CD14-positive monocyte (primary cell): Measurements from ENCODE around the gene ELANE. TPM values are rescaled to one million over a fixed set of nuclear protein-coding genes. Genes with fewer than 3 reads are reported as not detected.
A peak's percentile ranks its signal among the peaks of the same experiment; 100 is the strongest.

Source experiments
- DNase-seq, 3 donors: peaks; one replicate each; pipeline ENCODE4 v3.0.0-alpha.2; 2011 to 2022
- H2AFZ ChIP-seq: 2 replicates; pipeline ENCODE4 v1.6.0; 2012; ENCODE audit warnings: mild to moderate bottlenecking, low read depth, low read length, inconsistent platforms; ENCODE audit not compliant: insufficient read depth, poor library complexity, severe bottlenecking
- H3K27ac ChIP-seq, 2 donors: 1 replicate in 1 of 2; 2 replicates in 1 of 2; pipeline ENCODE4 v1.5.1; 2012 to 2013; ENCODE audit warnings: low read length in 2 of 2, control low read depth in 1 of 2, inconsistent platforms in 1 of 2, low read depth in 1 of 2, mild to moderate bottlenecking in 1 of 2
- H3K27me3 ChIP-seq, 2 donors: one replicate each; pipeline versions ENCODE4 v1.6.0 to v1.6.1; 2011 to 2013; ENCODE audit warnings: low read length in 2 of 2; ENCODE audit not compliant: control insufficient read depth in 2 of 2, insufficient read depth in 2 of 2
- H3K36me3 ChIP-seq, 2 donors: replicated peaks in 1 of 2; 1 replicate in 1 of 2; 2 replicates in 1 of 2; pipeline versions ENCODE4 v1.5.1 to v1.6.1; 2012 to 2013; ENCODE audit warnings: low read length in 2 of 2, control low read depth in 1 of 2, inconsistent platforms in 1 of 2, mild to moderate bottlenecking in 1 of 2; ENCODE audit not compliant: insufficient read depth in 2 of 2, control insufficient read depth in 1 of 2
- H3K4me1 ChIP-seq, 2 donors: 1 replicate in 1 of 2; 2 replicates in 1 of 2; pipeline versions ENCODE4 v1.5.1 to v1.6.1; 2012 to 2013; ENCODE audit warnings: low read length in 2 of 2, control low read depth in 1 of 2, inconsistent platforms in 1 of 2, mild to moderate bottlenecking in 1 of 2, moderate library complexity in 1 of 2; ENCODE audit not compliant: insufficient read depth in 2 of 2, control insufficient read depth in 1 of 2
- H3K4me2 ChIP-seq: replicated peaks from 2 replicates; pipeline ENCODE3; 2012; ENCODE audit warnings: low read length, moderate library complexity, mild to moderate bottlenecking; ENCODE audit not compliant: poor library complexity, severe bottlenecking; ENCODE audit errors: extremely low read depth
- H3K4me3 ChIP-seq, 3 experiments: fragments of 200-600 bp in 1 of 3; sonication (generic) in 1 of 3; replicated peaks in 1 of 3; 1 replicate in 2 of 3; 2 replicates in 1 of 3; pipeline ENCODE4 v1.5.1; 2011 to 2013; ENCODE audit warnings: low read length in 3 of 3, mild to moderate bottlenecking in 3 of 3, control low read depth in 2 of 3, low read depth in 2 of 3, inconsistent platforms in 1 of 3, moderate library complexity in 1 of 3
- H3K79me2 ChIP-seq: 2 replicates; pipeline ENCODE4 v1.6.0; 2012; ENCODE audit warnings: mild to moderate bottlenecking, control low read depth, inconsistent platforms, low read length, moderate library complexity; ENCODE audit not compliant: insufficient read depth
- H3K9ac ChIP-seq: 2 replicates; pipeline ENCODE4 v1.6.0; 2017; ENCODE audit warnings: low read length, mild to moderate bottlenecking; ENCODE audit not compliant: insufficient read depth, poor library complexity, severe bottlenecking
- H3K9me3 ChIP-seq, 2 donors: replicated peaks in 1 of 2; 1 replicate in 1 of 2; 2 replicates in 1 of 2; pipeline versions ENCODE4 v1.5.1 to v1.6.1; 2012 to 2013; ENCODE audit warnings: low read length in 2 of 2, control low read depth in 1 of 2; ENCODE audit not compliant: control insufficient read depth in 1 of 2, insufficient read depth in 1 of 2
- H4K20me1 ChIP-seq: 2 replicates; pipeline ENCODE4 v1.6.0; 2012; ENCODE audit warnings: mild to moderate bottlenecking, low read length, control low read depth, moderate library complexity; ENCODE audit not compliant: insufficient read depth
- H3K27ac Mint-ChIP-seq, 7 donors: one replicate each; pipeline ENCODE4 v1.8.0; 2020; ENCODE audit warnings: mild to moderate bottlenecking in 7 of 7, mixed read lengths in 7 of 7, moderate library complexity in 6 of 7, inconsistent platforms in 2 of 7
- H3K27me3 Mint-ChIP-seq, 3 donors: one replicate each; pipeline ENCODE4 v1.8.0; 2021 to 2022; ENCODE audit warnings: low read depth in 3 of 3, mild to moderate bottlenecking in 3 of 3, mixed read lengths in 3 of 3, moderate library complexity in 3 of 3, inconsistent platforms in 1 of 3
- H3K36me3 Mint-ChIP-seq, 2 donors: one replicate each; pipeline ENCODE4 v1.8.0; 2020; ENCODE audit warnings: mixed read lengths in 2 of 2, inconsistent platforms in 1 of 2, mild to moderate bottlenecking in 1 of 2
- H3K4me1 Mint-ChIP-seq: one replicate; pipeline ENCODE4 v1.8.0; 2020; ENCODE audit warnings: mild to moderate bottlenecking, mixed read lengths
- H3K4me3 Mint-ChIP-seq, 2 donors: one replicate each; pipeline ENCODE4 v1.8.0; 2020; ENCODE audit warnings: mild to moderate bottlenecking in 2 of 2, mixed read lengths in 2 of 2, moderate library complexity in 1 of 2
- H3K9me3 Mint-ChIP-seq, 7 donors: one replicate each; pipeline ENCODE4 v1.8.0; 2020 to 2022; ENCODE audit warnings: mixed read lengths in 7 of 7, mild to moderate bottlenecking in 6 of 7, moderate library complexity in 6 of 7, inconsistent platforms in 2 of 7
- CTCF ChIP-seq: fragments of 200-600 bp; IDR thresholded peaks from one replicate; pipeline ENCODE4 v1.8.0; 2022; ENCODE audit warnings: antibody characterized with exemption, mild to moderate bottlenecking
- WGBS: methylation state at CpG from one replicate; pipeline ENCODE4 v1.1.5; 2013; ENCODE audit warnings: missing lambda C conversion rate; ENCODE audit not compliant: insufficient coverage; 5-methylcytosine and 5-hydroxymethylcytosine counted together
- intact Hi-C, 2 donors: fragments of 100-400 bp; cut with micrococcal nuclease; formaldehyde crosslinking; loops; one replicate each; pipeline versions ENCODE4 v1.15.0 to v1.15.1; 2023
- polyA plus RNA-seq, 3 donors: library from polyadenylated mRNA; depleted of rRNA in 1 of 3; unstranded in 2 of 3; stranded (reverse) in 1 of 3; fragments of 300-500 nt in 2 of 3; fragments of >200 nt in 1 of 3; fragmentation: Illumina TruSeq in 2 of 3; gene quantifications; 1 replicate in 2 of 3; 2 replicates in 1 of 3; pipeline ENCODE4 v1.2.3, GENCODE V29; 2012 to 2021

The ELANE gene
- polyA plus RNA-seq, 3 donors, result 0.61 to 2.0 (median 1.3) TPM

DNA sequence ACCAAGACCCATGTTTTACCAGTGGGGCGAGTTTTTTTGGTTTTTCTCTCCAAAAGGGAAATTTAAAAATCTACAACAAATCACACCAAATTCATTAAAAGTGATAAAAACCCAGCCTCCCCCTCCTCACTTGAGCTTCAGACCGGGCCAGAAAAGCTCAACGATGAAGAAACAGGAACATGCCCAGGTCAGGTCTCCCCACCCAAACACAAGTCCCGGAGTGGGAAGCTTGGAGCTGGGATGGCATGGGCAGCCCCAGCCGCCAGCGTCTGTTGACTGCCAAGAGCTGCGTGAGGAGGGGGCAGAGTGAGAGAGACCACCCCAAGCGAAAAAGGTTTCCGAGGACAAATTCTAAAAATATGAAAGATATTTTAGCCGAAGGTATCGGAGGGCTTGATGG is 44.9 kb downstream of the ELANE start:
- peaks cover 0 to 3% (median 2%) of the 10 kb centered on the region in 3 donors for H3K27me3 Mint-ChIP-seq
- Histone ChIP-seq H2AFZ (no peak overlapping the region), H3K79me2 (peaks cover 6% of the 10 kb centered on the region), H4K20me1 (peaks cover 52% of the 10 kb centered on the region), H3K9me3 (no peaks in the 10 kb centered on the region), H3K4me2 (no peak overlapping the region), H3K4me1 (peaks cover 11 to 16% of the 10 kb centered on the region in 2 donors), H3K27ac (no peak overlapping the region), H3K9ac (no peak overlapping the region), H3K36me3 (peaks cover 33 to 47% of the 10 kb centered on the region in 2 donors), H3K4me3 (no peak overlapping the region), H3K27me3 (no peaks in the 10 kb centered on the region)
- peaks cover 16% of the 10 kb centered on the region for H3K4me1 Mint-ChIP-seq
- peak overlapping the region in 1 of 7 donors; percentile 56 for H3K27ac Mint-ChIP-seq
- no peak overlapping the region for H3K4me3 Mint-ChIP-seq
- TF ChIP-seq CTCF, result no peak
- H3K9me3 Mint-ChIP-seq, result no peaks in the 10 kb centered on the region
- no peak for DNase-seq
- peaks cover 30 to 48% of the 10 kb centered on the region in 2 donors for H3K36me3 Mint-ChIP-seq
- WGBS, result 80% methylated on average over 9 of the region's 11 CpGs
- intact Hi-C loops, result no loop called here

DNA sequence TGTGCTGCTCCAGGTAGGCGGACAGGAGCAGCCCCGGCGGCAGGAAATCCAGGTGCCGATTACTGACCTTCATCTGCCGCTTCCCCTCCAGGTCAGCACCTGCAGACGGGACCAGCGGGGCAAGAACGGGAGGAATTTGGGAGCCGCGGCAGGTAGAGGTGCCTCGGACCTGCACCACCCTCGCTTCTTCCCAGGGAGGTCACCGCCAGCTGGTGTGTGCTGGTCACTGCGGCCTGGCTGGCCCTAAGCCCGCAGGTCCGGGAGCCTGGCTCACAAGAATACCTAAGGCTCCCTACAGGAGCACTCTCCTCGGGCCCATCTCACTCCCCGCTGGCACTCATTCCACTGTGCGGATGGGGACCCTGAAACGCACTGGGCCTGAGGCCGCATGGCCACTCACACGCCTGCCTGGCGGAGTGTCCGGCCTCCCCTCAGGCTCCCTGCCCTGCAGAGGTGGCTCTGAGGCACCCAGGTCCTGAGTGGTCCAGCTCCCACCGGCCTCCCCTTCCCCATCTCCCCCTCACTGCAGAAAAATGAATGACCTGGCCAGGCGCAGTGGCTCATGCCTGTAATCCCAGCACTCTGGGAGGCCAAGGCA is 45.4 kb downstream of the ELANE start:
- Histone ChIP-seq H3K27me3 (no peaks in the 10 kb centered on the region), H3K9ac (no peak overlapping the region), H3K9me3 (no peaks in the 10 kb centered on the region), H3K4me2 (no peak overlapping the region), H3K27ac (no peak overlapping the region), H2AFZ (no peak overlapping the region), H3K36me3 (peaks cover 33 to 49% of the 10 kb centered on the region in 2 donors), H3K79me2 (peaks cover 3% of the 10 kb centered on the region), H3K4me1 (peaks cover 6 to 11% of the 10 kb centered on the region in 2 donors), H3K4me3 (no peak overlapping the region), H4K20me1 (peaks cover 58% of the 10 kb centered on the region)
- peak overlapping the region in 1 of 7 donors; percentile 56 for H3K27ac Mint-ChIP-seq
- H3K4me3 Mint-ChIP-seq, result no peak overlapping the region
- H3K9me3 Mint-ChIP-seq, result no peaks in the 10 kb centered on the region
- intact Hi-C loops, result no loop called here
- H3K4me1 Mint-ChIP-seq, result peaks cover 13% of the 10 kb centered on the region
- peaks cover 0 to 3% (median 2%) of the 10 kb centered on the region in 3 donors for H3K27me3 Mint-ChIP-seq
- TF ChIP-seq CTCF, result peak; percentile 29
- WGBS, result 98% methylated on average over 25 of the region's 26 CpGs
- peaks cover 32 to 54% of the 10 kb centered on the region in 2 donors for H3K36me3 Mint-ChIP-seq
- no peak for DNase-seq
